HK-2 (cell line): Measurements from ENCODE around the gene RBMS1.

Experiments
- DNase-seq: peaks from one replicate; pipeline ENCODE4 v3.0.0-alpha.2; 2018; ENCODE audit not compliant: unreplicated experiment

The RBMS1 gene

DNA sequence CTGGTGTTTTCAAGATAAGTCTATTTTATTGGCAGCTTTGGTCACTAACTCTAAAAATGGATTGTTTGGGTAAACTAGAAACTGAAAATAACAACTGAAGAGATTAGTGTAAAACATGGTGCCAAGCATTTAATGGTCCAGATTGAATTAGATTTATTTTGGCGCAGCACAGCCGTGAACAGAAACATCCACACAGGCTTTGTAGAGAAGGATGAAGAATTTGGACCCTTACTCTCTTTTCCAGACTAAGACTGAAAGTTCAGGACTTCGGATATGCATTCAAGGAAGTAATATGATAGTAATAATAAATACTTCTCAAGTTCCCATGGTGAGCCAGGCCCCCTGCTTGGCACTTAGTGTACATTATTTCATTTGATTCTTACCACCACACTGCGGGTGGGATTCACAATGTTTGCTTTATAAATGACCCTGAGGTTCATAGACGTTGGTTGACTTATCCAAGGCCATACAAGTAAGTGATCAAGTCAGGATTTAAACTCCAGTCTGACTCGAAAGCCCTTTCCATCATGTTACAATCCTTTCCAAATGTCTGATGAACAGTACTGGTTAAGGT is 239.3 kb downstream of the RBMS1 start:
- DNase-seq = no peak

DNA sequence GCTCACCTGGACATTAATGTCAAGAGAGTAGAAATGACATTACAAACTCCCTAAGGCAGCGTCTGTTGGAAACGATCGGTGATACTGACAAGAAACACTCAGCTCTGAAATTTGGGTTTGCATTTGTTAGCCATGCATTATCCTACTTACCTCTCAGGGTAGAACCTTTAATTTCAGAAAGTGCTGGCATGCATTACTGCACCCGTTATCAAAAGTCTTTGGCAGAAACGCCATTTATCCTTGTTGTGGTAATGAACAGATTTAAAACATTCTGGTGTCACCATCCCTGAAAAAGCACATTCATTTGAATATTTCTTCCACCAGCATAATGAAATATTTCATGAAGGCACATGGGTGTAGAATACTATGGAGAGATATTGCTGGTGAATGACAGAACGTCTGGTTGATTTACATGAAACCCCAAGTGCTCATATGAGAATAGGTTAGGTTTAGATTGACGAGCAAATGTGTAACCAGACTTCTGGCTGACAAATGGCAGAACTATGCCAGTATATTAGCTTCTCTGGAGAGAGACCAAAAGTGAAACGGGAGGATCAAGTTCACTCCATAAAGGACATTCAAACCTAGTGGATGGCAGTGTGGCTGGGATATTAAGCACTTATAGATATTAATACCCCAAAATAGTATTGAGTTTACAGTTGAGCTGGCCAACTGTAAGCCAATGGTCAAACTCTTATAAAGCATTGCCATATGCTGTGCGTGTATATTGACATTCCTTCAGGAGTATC is 240.0 kb downstream of the RBMS1 start:
- DNase-seq = no peak

DNA sequence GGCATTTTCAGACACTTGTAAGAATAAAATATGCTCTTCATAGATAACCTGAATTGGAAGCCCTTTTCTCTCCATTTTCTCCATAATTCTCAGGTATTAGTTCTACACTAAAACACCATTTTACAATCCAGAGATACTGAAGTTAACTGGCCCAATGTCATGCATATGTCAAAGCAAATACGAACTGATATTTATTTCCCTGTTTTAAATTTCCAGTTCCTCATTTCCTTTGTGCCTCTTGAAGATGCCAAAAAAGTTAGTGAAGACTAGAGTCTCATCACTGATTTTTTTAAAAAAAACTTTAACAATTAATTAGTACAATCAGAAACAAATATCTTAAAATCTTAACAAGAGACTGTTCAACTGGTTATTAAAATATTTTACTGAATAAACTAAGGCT is 240.7 kb downstream of the RBMS1 start:
- no peak for DNase-seq

DNA sequence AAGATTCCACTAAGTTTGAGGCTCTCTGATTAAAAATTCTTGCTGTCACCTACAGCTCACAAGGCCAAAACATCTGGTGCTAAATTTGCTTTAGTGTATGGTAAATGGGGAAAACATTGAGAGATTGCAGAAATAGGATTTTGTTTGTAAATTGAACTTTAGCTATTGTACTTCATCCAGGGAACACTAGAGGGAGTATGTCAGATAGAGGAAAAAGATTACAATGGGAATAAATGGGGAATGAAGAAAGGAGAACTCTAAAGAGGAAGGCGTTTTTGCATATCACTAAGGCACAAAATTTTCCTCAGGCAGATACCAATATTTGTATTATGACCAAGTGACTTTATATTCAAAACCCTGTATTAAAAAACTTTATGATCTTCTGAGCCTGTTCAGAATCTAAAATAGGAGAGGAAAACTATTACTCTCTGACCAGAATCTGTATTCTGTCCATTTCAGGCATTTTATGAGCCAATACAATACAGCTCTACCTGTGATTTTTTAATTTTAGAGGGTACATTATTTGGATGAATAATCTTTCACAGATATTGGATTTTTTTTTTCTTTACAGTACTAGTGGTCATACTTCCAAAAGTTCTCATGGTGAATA is 241.2 kb downstream of the RBMS1 start:
- DNase-seq = no peak

DNA sequence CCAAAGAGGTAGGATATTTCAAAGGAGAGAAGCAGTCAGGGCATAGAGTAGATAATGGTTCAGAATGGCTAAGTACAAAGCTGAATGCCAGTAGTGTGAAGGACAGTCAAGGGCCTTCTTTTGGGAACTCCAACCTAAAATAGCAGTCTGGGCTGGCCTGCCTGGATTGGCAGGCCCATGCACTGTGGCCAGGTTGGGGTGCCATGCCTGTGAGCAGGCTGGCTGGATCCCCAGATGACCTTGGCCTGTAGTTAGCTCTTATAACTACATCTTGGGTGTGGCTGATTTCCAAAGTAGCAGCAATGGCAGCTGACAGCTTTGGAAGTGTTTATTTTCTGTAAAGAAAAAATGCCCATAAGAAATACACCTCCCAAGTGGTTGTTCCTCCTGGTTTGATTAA is 242.0 kb downstream of the RBMS1 start:
- DNase-seq = no peak

DNA sequence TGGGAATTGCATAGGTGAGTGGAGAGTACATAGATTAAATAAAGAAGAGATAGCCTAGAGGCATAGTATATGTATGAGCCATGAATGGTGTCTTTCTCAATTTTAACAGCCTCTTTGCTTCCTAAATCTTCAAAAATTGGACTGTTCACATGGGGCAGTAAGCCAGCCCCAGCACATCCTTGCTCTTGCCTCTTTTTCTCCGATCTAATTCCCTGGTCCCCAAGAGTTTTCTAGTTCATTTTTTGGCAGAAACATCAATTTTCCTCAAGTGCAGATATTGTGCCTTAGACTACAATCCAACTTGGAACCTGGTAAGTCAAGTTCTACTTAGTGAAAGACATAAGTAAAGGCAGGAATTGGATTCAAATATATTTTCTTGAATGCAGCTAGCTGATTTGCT is 243.7 kb downstream of the RBMS1 start:
- DNase-seq = no peak

DNA sequence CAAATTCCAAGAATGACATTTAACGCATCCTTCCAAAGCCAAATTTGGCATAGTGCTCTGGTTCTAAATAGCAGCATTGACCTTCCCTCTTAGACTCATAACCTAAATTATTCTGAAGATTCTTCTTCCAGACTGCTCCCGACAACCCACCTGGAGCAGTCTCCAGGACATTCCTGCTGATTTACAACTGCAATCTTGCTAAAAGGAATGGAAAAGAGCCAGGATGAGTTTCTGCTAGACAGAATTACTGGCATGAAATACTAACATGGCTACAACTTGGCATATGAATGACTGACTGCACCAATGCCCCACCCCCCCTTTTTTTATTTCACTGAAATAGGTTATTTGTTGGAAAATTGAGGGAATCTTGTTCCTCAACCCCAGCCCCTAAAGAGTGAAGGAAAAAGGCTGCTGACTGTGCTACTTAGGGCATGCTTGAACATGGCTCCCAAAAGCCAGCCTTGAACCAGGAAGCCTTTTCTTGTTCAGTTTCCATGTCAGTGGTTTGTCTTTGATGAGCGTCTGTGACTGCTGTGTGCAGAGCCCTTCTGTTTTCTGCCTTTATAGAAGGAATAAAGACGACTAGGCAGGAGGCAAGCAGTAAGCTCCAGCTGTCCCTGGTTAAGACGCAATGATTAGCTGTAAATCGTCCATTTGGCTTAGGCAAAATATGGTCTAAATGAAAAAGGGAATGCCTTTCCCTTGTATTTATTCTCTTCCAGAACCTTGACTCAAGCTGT is 246.1 kb downstream of the RBMS1 start:
- no peak for DNase-seq

DNA sequence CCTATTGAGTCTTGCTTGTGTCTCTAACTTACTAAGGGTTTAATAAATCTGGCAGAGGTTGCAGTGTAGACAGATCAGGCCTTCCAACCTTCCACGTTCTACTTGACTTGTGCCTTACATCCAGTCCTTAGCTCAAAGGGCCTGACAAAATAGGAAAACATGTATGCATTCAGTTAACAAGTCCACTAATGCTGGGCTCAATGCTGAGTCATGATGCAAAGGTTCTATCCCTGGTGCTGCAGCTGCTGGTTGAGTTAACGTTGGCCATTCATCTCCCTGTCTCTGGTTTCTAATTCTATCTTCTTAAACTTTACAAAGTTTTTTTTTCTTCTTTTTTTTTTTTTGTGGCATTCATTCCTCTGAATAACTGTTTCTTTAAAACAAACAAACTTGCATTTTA is 247.3 kb downstream of the RBMS1 start:
- no peak for DNase-seq

DNA sequence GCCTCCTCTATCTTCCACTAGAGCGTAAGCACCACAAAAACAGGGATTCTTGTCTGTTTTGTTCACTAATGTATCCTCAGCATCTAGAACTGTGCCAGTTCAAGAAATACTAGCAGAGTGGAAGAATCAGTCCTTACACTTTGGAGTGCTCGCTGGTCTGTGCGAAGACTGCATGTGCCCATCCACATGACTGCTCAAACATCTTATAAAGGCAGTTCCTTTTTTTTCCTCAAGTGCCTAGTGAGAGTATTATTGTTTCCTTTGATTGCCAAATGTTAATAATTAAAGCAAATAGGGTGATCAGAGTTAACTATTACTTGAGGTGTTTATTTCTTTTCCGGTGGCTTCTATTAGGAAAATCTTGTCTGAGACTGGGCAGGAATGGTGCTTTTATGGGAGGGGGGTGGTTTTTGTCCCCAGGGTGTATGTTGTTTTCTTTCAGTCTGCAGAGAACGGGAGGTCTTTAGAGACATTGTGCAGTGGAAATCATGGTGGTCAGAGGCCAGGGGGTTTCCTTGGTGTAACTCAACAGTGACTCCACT is 247.9 kb downstream of the RBMS1 start:
- DNase-seq = no peak

DNA sequence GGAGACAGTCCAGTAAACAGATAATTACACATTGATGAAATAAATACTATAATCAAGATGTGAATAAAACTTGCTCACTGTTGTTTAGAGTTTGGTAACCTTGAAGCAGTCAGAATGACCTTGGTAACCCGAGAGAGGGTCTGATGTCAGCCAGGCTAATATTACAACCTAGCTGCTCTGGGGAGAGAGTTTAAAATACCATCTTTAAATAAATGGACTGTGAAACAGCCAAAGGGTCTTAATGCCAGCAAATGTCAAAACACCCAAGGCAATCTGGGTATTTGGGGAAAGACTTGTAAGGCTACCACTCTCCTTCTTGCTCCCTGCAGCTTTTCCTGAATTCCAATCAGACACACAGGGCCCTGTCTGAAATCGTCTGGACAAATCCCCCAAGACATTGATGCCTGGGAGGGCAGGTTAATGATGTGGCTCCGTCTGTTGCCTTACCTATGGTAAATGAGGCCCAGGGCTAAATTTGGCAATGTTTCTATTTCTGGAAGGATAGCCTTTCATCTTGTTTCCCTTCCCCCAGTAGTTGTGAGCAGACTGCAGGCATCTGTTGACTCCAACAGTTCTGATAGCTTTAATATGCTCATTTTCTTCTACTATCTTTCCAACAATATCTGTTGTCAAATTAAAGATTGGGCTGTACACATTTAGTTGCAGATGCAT is 250.6 kb downstream of the RBMS1 start:
- DNase-seq = no peak

DNA sequence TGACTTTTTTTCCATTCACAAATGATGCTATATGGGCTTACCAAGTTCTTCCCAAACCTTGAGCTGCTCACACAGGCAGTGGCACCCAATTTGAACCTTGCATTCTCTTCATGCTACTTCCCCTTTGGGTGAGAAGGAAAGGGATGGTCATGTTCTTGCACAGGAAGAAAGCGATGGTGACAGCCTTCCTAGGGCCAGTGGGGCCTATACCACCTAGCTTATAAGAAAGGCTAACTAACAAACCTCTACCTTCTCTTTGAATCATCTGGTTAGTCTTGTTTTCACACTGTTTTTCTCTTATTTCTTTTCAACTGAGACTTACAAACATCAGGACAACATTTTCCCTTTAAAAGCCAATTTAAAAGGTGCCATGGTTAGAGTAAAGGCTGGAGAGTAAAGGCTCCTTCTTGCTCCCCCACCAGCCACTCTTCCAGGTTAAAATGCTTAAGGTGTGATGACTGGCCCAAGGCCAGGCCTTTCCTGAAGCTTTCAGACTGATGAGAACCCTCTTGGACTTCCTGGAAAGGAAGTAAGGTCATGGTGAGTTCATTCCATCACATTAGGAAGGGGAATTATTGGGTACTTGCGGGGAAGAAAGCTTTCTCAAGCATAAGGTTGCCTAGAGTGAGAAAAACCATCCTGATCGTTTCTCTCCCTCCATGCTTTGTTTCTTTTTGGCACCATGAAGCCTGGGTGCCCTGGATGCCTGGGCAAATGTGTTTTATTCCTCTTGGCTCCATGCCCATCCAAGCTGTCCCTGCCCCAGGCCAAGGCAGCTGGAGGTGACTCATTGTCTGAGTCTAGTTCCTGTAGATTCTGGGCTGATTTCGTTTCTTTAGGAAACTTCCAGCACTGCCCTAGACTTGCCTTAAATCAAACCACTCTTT is 252.1 kb downstream of the RBMS1 start:
- DNase-seq = peak; percentile 75

DNA sequence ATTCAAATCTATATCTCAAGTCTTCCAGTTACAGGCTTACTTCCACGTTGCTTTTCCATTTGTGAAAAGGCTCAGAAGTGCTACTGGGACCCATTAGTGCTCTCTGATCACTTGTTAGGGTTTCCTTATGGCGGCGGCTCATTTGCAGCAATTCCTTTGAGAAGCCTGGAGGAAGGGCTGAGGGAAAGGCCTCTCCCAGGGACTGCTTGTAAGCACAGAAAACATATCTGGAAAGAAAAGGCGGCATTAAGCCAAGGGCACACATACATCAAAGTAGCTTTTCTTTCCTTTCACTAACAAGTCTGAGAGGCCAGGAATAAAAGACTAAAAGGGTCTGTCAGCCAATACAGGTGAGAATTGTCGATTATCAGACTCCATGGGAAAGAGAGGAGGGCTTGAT is 254.2 kb downstream of the RBMS1 start:
- DNase-seq = no peak

DNA sequence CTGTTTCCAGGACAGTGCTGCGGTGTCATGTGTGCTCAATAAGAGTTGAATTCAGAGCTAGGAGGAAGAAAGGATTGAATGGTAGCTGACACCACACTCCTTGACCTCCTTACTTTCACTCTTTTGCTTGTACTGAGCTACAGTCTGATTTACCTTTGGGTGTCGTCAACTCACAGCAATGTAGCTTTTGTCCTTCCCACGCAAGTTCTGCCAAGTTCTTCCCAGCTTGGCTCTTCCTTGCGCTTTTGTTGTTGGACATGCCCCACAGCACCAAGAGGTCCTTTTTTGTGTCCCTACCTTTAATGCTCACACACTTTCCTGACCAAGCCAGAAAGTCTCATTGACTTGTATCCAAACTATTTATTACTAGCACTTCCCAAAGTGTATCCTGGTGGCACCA is 255.2 kb downstream of the RBMS1 start:
- no peak for DNase-seq

DNA sequence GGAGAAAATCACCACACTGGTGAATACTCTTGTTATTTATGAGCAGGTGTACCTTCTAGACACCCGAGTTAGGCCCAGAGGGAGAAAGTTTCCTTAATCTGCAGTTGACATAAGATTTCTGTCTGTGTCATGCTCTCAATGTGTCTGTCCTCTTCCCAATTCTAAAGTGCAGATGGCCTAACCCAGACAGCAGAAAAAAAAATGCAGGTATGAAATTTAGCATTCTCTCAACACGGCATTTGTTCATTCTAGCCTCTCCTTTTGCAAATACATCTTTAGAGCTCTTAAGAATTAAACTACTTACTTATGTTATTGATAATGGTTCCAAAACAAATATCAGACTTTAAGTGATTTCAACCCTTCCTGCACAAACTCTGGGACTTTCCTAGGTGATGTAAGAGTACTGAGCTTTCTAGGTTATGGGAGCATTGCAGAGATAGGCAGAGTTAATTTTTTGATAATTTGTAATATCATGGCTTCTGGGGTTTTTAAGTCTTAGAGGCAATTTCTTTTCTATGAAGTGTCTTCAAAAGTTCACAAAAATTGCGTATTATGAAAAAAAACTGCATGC is 260.6 kb downstream of the RBMS1 start:
- DNase-seq = no peak

DNA sequence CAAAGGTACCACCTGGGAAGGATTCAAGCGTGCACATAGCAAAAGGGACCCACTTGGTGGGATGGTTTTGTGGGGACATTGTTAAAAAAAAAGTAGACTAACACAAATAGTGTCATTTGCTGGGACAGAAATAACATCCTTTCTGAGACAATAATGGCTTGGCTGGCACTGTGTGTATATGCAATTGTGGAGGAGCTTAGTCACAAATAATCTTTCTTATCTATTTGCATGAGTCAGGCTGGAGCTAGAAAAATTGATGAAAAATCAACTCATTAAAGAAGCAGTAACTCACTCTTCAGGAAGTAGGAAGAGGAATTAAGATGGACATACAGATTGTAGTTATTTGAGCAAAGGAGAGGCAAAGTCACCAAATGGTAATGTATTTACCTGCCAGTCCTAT is 264.0 kb downstream of the RBMS1 start:
- no peak for DNase-seq

DNA sequence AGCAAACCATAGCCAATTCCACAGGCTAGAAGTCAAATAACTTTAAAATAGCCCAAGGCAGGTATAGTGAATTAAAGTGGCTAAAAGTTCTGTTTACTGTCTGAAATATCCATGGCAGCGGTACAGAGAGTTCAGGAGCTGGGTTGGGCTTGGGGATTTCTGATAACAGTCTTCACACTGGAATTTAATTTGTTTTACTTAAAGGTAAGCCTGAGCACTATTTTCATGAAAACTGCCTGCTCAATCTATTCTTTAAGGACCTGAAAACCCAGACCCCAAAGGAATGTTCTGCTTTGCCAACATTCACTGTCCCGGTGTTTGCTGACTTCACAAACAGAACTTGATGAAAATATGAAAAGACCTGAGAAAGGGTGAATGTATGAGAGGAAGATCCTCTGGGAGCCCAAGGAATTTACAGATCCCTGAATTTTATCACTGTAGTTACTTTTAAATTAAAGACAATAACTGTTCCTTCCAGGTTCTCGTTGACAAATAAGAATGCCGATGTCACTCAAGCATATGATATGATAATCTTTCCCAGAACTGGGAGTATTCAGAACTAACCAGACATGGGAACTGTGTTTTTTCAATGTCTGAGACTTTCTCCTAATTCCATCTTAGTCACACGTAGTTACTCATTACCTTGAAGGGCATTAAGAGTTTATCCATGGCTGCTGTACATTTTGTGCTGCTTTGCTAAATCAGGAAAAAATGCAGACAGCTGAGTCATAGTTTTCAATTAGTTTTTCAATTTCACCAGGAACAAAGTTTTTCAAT is 265.3 kb downstream of the RBMS1 start:
- DNase-seq = no peak

DNA sequence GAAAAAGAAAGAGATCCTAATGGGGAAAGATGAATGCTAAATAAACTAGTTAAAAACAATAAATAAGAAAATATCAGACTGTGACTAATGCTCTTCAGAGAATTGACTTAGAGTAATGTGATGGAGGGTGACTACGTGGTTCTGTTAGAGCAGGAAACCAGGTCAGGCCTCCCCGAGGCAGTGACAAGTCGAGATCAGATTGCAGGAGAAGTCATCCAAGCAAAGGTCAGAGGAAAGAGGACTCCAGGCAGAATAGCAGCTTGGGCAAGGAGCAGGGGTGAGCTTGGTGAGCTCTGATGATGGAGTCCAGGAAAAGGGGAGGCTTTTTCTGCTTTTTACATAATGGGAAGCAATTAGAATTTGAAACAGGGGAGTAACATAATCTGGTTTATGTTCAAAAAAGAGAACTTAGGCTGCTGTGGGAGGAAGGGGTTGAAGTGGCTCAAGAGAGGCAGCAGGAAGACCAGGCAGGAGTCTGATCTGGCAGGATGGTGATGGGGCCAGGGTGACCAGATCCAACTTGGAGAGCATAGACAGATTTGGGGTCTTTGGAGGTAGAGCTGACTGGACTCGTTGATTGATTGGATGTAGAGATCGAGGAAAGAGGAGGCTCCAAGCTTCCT is 266.2 kb downstream of the RBMS1 start:
- DNase-seq = peak; percentile 61

DNA sequence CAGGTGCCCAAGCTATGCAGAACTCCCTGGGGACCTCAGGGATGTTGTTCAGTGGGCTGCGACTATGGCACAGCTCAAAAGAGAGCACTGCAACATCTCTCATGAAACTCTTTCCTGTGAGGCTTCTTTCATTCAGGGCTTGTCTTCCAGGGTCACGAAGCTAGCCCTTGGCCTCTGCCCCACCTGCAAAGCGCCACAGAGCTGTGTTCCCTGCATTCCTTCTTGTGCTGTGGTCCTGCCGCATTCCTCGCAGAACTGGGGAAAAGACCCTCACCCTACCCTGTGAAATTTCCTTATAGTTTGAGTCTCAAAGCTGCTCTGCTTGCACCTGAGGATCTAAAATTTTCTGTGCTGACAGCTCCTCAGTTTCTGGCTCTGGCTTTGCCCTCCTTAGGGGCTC is 267.2 kb downstream of the RBMS1 start:
- no peak for DNase-seq

DNA sequence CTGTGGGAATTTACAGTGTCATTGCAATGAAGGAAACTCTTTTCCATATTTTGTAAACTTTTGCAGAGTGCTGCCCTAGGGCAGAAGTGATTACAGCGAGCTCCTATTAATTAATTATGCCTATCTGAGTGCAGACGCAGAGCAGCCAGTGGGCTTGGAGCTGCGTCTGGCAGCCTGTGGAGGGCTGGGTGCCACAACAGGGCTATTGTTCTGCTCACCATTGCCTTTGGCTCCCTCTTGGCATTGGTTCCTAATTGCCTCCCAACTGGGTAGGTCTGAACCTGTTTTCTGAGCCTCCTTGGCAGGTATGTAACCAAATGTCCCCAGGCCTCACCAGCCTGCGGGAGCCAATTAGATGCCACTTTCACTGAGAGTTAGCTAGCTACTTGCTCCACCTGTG is 267.9 kb downstream of the RBMS1 start:
- no peak for DNase-seq
